Nephron (organoid): Measurements from ENCODE around the gene CABP7.

ENCODE experiments used
- H3K27ac Mint-ChIP-seq, 3 experiments: 2 replicates each; pipeline ENCODE4 v1.8.0; 2020; ENCODE audit warnings: mixed read lengths in 3 of 3, mild to moderate bottlenecking in 2 of 3, moderate library complexity in 1 of 3
- H3K27me3 Mint-ChIP-seq: 2 replicates; pipeline ENCODE4 v1.8.0; 2021; ENCODE audit warnings: low read depth, mild to moderate bottlenecking, moderate library complexity, mixed read lengths
- H3K36me3 Mint-ChIP-seq: 2 replicates; pipeline ENCODE4 v1.8.0; 2020; ENCODE audit warnings: low read depth, mixed read lengths
- H3K4me1 Mint-ChIP-seq: 2 replicates; pipeline ENCODE4 v1.8.0; 2020; ENCODE audit warnings: mixed read lengths
- H3K4me3 Mint-ChIP-seq, 3 experiments: 2 replicates each; pipeline ENCODE4 v1.8.0; 2020; ENCODE audit warnings: mild to moderate bottlenecking in 3 of 3, mixed read lengths in 3 of 3, moderate library complexity in 2 of 3
- H3K9me3 Mint-ChIP-seq: 2 replicates; pipeline ENCODE4 v1.8.0; 2020; ENCODE audit warnings: mixed read lengths
- CTCF ChIP-seq, 3 experiments: fragments of 200-600 bp; sonication (generic); IDR thresholded peaks; one replicate each; pipeline ENCODE4 v1.5.0; 2021; ENCODE audit warnings: antibody characterized with exemption in 3 of 3; ENCODE audit not compliant: unreplicated experiment in 3 of 3

The CABP7 gene

GRCh38 chr22:29758959-29759358, 39.2 kb downstream of the CABP7 start:
- Mint-ChIP-seq H3K4me1 (no peaks in the 10 kb centered on the region), H3K4me3 (no peak overlapping the region), H3K9me3 (no peaks in the 10 kb centered on the region), H3K36me3 (no peaks in the 10 kb centered on the region), H3K27ac (no peak overlapping the region), H3K27me3 (no peaks in the 10 kb centered on the region)
- TF ChIP-seq CTCF (IDR thresholded peaks at IDR 0.05; ENCODE audit: unreplicated experiment in 3 of 3), result no peak

- Mint-ChIP-seq H3K9me3 (no peaks in the 10 kb centered on the region), H3K4me1 (peaks cover 16% of the 10 kb centered on the region), H3K27me3 (no peaks in the 10 kb centered on the region), H3K36me3 (no peaks in the 10 kb centered on the region), H3K27ac (no peak overlapping the region), H3K4me3 (no peak overlapping the region)
- TF ChIP-seq CTCF (IDR thresholded peaks at IDR 0.05; ENCODE audit: unreplicated experiment in 3 of 3), result no peak
These were observed 42.5 kb downstream of the CABP7 start for GRCh38 chr22:29762263-29762662.

GRCh38 chr22:29765905-29766631, 46.3 kb downstream of the CABP7 start:
- peak overlapping the region; percentile 99 to 100 (median 99) for H3K4me3 Mint-ChIP-seq
- peak overlapping the region; percentile 98 to 99 (median 98) for H3K27ac Mint-ChIP-seq
- no peaks in the 10 kb centered on the region for H3K9me3 Mint-ChIP-seq
- peaks cover 28% of the 10 kb centered on the region for H3K4me1 Mint-ChIP-seq
- TF ChIP-seq CTCF (IDR thresholded peaks at IDR 0.05; ENCODE audit: unreplicated experiment in 3 of 3), result no peak
- no peaks in the 10 kb centered on the region for H3K27me3 Mint-ChIP-seq
- H3K36me3 Mint-ChIP-seq, result peaks cover 25% of the 10 kb centered on the region

- Mint-ChIP-seq H3K4me1 (peaks cover 28% of the 10 kb centered on the region), H3K27me3 (no peaks in the 10 kb centered on the region), H3K27ac (peak within 1 kb of the TSS; percentile 98 to 99 (median 98)), H3K36me3 (peaks cover 25% of the 10 kb centered on the region), H3K9me3 (no peaks in the 10 kb centered on the region), H3K4me3 (peak within 1 kb of the TSS; percentile 99 to 100 (median 99))
- no peak for TF ChIP-seq CTCF (IDR thresholded peaks at IDR 0.05; ENCODE audit: unreplicated experiment in 3 of 3)
These were observed 46.9 kb downstream of the CABP7 start, which contains the start of gene ZMAT5 for GRCh38 chr22:29766632-29767170. TSS of gene ZMAT5 (minus strand) at chr22:29767007. CDS start at chr22:29748544, 18,463 bp downstream.

GRCh38 chr22:29767171-29768051, 47.6 kb downstream of the CABP7 start, which contains the start of gene UQCR10:
TSS of gene UQCR10 (plus strand) at chr22:29767369. CDS start at chr22:29767399, 30 bp downstream.
- TF ChIP-seq CTCF (IDR thresholded peaks at IDR 0.05; ENCODE audit: unreplicated experiment in 3 of 3), result no peak
- peaks cover 25% of the 10 kb centered on the region for H3K36me3 Mint-ChIP-seq
- peaks cover 28% of the 10 kb centered on the region for H3K4me1 Mint-ChIP-seq
- H3K4me3 Mint-ChIP-seq, result peak within 1 kb of the TSS; percentile 99 to 100 (median 99)
- no peaks in the 10 kb centered on the region for H3K27me3 Mint-ChIP-seq
- H3K27ac Mint-ChIP-seq, result peak within 1 kb of the TSS; percentile 98 to 99 (median 98)
- no peaks in the 10 kb centered on the region for H3K9me3 Mint-ChIP-seq
